HepG2 (cell line): ENCODE results near the gene ANKRD13D. TPM values are rescaled to one million over a fixed set of nuclear protein-coding genes. Genes with fewer than 3 reads are reported as not detected.

Experiments used
- CBFB ChIP-seq: sonication (generic); formaldehyde crosslinking; IDR thresholded peaks from 2 replicates; pipeline ENCODE4 v1.4.0; 2020; ENCODE audit warnings: missing genetic modification reagents
- HMGA1 ChIP-seq: sonication (generic); formaldehyde crosslinking; conservative IDR thresholded peaks from 2 replicates; pipeline ENCODE4 v1.4.0; 2020; ENCODE audit warnings: missing genetic modification reagents
- HNRNPL ChIP-seq: fragments of 200-400 bp; formaldehyde crosslinking; IDR thresholded peaks from 2 replicates; pipeline ENCODE4 v1.6.1; 2017; ENCODE audit warnings: mild to moderate bottlenecking, low read depth, low read length
- JUN ChIP-seq: sonication (generic); formaldehyde crosslinking; IDR thresholded peaks from 2 replicates; pipeline ENCODE4 v1.4.0; 2020; ENCODE audit warnings: mild to moderate bottlenecking, missing genetic modification reagents
- KAT7 ChIP-seq: IDR thresholded peaks from 2 replicates; pipeline ENCODE4 v1.6.1; 2018; ENCODE audit warnings: borderline replicate concordance, missing compliant biosample characterization
- RARG ChIP-seq: sonication (generic); formaldehyde crosslinking; IDR thresholded peaks from 2 replicates; pipeline ENCODE4 v1.4.0; 2020; ENCODE audit warnings: low read depth, mild to moderate bottlenecking, missing genetic modification reagents
- SP140L ChIP-seq: sonication (generic); formaldehyde crosslinking; IDR thresholded peaks from 2 replicates; pipeline ENCODE4 v1.4.0; 2020; ENCODE audit warnings: missing genetic modification reagents, borderline replicate concordance
- TEAD3 ChIP-seq: optimal IDR thresholded peaks from 2 replicates; pipeline ENCODE3; 2016; ENCODE audit warnings: borderline replicate concordance
- TP53 ChIP-seq: sonication (generic); formaldehyde crosslinking; conservative IDR thresholded peaks from 2 replicates; pipeline ENCODE4 v1.4.0; 2020; ENCODE audit warnings: missing genetic modification reagents
- YEATS2 ChIP-seq: sonication (generic); formaldehyde crosslinking; IDR thresholded peaks from 2 replicates; pipeline ENCODE4 v1.4.0; 2020; ENCODE audit warnings: missing genetic modification reagents, borderline replicate concordance
- ZFP62 ChIP-seq: sonication (generic); formaldehyde crosslinking; IDR thresholded peaks from 2 replicates; pipeline ENCODE4 v1.4.0; 2020; ENCODE audit warnings: missing genetic modification reagents
- ZNF570 ChIP-seq: sonication (generic); formaldehyde crosslinking; IDR thresholded peaks from 2 replicates; pipeline ENCODE4 v1.4.0; 2020; ENCODE audit warnings: mild to moderate bottlenecking, missing genetic modification reagents, borderline replicate concordance
- ZNF720 ChIP-seq: sonication (generic); formaldehyde crosslinking; IDR thresholded peaks from 2 replicates; pipeline ENCODE4 v1.4.0; 2020; ENCODE audit warnings: missing genetic modification reagents
- ZNF772 ChIP-seq: sonication (generic); formaldehyde crosslinking; IDR thresholded peaks from 2 replicates; pipeline ENCODE4 v1.5.0; 2020; ENCODE audit warnings: mild to moderate bottlenecking, missing genetic modification reagents
- ZNF775 ChIP-seq: sonication (generic); formaldehyde crosslinking; IDR thresholded peaks from 2 replicates; pipeline ENCODE4 v1.4.0; 2020; ENCODE audit warnings: missing genetic modification reagents, mild to moderate bottlenecking, moderate library complexity, borderline replicate concordance
- polyA plus RNA-seq, 8 experiments: library from polyadenylated mRNA; depleted of rRNA in 3 of 8; stranded (reverse) in 7 of 8; unstranded in 1 of 8; fragments of >200 nt; fragmentation: Illumina TruSeq in 4 of 8; extraction: Trizol in 4 of 8; gene quantifications; 2 replicates each; pipeline versions ENCODE4 v1.2.1 to v1.2.3, GENCODE V29; 2011 to 2016; ENCODE audit warnings: low read depth in 4 of 8, missing spikeins in 1 of 8, mixed read lengths in 1 of 8; ENCODE audit not compliant: insufficient read depth in 1 of 8
- total RNA-seq, 5 experiments: library from RNA; depleted of rRNA; stranded (reverse); fragments of >200 nt; fragmentation: Illumina TruSeq; extraction: Trizol; gene quantifications; 2 replicates each; pipeline ENCODE4 v1.2.3, GENCODE V29; 2016; ENCODE audit warnings: low read depth in 1 of 5
- TF ChIP-seq, protein P1 (sequence below): sonication (generic); formaldehyde crosslinking; conservative IDR thresholded peaks from 2 replicates; pipeline ENCODE4 v1.4.0; 2020; ENCODE audit warnings: mild to moderate bottlenecking, missing genetic modification reagents, moderate library complexity
- TF ChIP-seq, protein P2 (sequence below): sonication (generic); formaldehyde crosslinking; IDR thresholded peaks from 2 replicates; pipeline ENCODE4 v1.4.0; 2020; ENCODE audit warnings: mild to moderate bottlenecking, missing genetic modification reagents
- TF ChIP-seq, protein P3 (sequence below): sonication (generic); formaldehyde crosslinking; IDR thresholded peaks from 2 replicates; pipeline ENCODE4 v1.8.0; 2022; ENCODE audit warnings: low read depth, missing genetic modification reagents
- TF ChIP-seq, protein P4 (sequence below): sonication (generic); formaldehyde crosslinking; IDR thresholded peaks from 2 replicates; pipeline ENCODE4 v1.4.0; 2020; ENCODE audit warnings: low read depth, missing genetic modification reagents

The ANKRD13D gene
- total and polyA plus RNA-seq, 2 of the 13 experiments (the other 11 are each of a cell fraction or from before 2014, with no cell fraction given) = 18.6 to 27.3 TPM

DNA sequence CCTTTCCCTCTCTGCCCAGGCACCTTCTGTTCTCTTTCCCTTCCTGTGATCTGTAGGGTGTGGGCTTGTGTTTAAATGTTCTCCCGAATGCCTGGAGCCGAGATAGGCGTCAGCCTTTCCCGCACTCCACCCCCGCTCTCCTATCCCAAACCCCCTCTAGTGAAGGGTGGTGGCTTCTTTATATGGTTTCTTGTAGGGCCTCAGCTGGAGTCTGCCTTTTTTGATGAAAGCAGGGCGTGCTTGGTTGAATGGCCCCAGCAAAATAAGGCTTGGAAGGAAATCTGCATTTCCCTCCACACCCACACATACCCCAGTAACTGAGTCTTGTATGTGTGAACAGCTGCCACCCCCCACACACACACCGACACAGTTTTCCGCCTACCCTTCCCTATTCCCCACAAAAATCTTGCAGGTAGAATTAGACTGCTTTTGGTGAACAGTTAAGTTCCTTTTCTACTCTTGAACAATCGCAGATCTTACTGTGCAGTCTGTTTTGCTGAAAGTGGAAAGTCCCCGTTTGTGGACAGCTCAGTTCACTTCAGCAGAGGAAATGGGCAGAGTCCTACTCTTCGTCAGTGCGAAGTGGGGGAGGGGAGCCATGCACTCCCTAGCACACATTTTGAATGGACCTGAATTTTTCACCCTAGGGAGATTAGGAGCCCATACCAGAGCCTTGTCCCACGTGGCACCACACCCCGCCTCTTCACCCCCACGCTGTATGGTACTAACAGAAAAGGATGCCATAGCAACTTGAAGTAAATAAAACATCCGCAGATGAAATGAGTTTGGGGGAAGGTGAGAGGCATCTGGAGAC is 48.3 kb upstream of the ANKRD13D start (continued):
- TF ChIP-seq, protein P1, sequence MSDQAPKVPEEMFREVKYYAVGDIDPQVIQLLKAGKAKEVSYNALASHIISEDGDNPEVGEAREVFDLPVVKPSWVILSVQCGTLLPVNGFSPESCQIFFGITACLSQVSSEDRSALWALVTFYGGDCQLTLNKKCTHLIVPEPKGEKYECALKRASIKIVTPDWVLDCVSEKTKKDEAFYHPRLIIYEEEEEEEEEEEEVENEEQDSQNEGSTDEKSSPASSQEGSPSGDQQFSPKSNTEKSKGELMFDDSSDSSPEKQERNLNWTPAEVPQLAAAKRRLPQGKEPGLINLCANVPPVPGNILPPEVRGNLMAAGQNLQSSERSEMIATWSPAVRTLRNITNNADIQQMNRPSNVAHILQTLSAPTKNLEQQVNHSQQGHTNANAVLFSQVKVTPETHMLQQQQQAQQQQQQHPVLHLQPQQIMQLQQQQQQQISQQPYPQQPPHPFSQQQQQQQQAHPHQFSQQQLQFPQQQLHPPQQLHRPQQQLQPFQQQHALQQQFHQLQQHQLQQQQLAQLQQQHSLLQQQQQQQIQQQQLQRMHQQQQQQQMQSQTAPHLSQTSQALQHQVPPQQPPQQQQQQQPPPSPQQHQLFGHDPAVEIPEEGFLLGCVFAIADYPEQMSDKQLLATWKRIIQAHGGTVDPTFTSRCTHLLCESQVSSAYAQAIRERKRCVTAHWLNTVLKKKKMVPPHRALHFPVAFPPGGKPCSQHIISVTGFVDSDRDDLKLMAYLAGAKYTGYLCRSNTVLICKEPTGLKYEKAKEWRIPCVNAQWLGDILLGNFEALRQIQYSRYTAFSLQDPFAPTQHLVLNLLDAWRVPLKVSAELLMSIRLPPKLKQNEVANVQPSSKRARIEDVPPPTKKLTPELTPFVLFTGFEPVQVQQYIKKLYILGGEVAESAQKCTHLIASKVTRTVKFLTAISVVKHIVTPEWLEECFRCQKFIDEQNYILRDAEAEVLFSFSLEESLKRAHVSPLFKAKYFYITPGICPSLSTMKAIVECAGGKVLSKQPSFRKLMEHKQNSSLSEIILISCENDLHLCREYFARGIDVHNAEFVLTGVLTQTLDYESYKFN (CRISPR knock-in tag) = peak; percentile 61; the same call in 1 of the 2 replicates
- TF ChIP-seq, protein P2, sequence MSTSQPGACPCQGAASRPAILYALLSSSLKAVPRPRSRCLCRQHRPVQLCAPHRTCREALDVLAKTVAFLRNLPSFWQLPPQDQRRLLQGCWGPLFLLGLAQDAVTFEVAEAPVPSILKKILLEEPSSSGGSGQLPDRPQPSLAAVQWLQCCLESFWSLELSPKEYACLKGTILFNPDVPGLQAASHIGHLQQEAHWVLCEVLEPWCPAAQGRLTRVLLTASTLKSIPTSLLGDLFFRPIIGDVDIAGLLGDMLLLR (CRISPR knock-in tag) = no peak
- TF ChIP-seq ZNF775 (CRISPR knock-in tag) (no peak), ZNF772 (CRISPR knock-in tag) (0 out of 2 replicates have a peak, but pooled peaks have one; percentile 17), ZNF570 (CRISPR knock-in tag) (no peak), ZNF720 (CRISPR knock-in tag) (no peak), HNRNPL (no peak), TP53 (CRISPR knock-in tag) (no peak), JUN (CRISPR knock-in tag) (no peak), CBFB (no peak), KAT7 (no peak), YEATS2 (no peak), SP140L (CRISPR knock-in tag) (no peak), ZFP62 (CRISPR knock-in tag) (no peak), HMGA1 (no peak), TEAD3 (no peak), RARG (CRISPR knock-in tag) (no peak)
- TF ChIP-seq, protein P3, sequence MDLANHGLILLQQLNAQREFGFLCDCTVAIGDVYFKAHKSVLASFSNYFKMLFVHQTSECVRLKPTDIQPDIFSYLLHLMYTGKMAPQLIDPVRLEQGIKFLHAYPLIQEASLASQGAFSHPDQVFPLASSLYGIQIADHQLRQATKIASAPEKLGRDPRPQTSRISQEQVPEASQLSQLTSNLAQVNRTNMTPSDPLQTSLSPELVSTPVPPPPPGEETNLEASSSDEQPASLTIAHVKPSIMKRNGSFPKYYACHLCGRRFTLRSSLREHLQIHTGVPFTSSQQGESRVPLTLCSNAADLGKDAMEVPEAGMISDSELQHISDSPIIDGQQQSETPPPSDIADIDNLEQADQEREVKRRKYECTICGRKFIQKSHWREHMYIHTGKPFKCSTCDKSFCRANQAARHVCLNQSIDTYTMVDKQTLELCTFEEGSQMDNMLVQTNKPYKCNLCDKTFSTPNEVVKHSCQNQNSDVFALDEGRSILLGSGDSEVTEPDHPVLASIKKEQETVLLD = no peak
- TF ChIP-seq, protein P4, sequence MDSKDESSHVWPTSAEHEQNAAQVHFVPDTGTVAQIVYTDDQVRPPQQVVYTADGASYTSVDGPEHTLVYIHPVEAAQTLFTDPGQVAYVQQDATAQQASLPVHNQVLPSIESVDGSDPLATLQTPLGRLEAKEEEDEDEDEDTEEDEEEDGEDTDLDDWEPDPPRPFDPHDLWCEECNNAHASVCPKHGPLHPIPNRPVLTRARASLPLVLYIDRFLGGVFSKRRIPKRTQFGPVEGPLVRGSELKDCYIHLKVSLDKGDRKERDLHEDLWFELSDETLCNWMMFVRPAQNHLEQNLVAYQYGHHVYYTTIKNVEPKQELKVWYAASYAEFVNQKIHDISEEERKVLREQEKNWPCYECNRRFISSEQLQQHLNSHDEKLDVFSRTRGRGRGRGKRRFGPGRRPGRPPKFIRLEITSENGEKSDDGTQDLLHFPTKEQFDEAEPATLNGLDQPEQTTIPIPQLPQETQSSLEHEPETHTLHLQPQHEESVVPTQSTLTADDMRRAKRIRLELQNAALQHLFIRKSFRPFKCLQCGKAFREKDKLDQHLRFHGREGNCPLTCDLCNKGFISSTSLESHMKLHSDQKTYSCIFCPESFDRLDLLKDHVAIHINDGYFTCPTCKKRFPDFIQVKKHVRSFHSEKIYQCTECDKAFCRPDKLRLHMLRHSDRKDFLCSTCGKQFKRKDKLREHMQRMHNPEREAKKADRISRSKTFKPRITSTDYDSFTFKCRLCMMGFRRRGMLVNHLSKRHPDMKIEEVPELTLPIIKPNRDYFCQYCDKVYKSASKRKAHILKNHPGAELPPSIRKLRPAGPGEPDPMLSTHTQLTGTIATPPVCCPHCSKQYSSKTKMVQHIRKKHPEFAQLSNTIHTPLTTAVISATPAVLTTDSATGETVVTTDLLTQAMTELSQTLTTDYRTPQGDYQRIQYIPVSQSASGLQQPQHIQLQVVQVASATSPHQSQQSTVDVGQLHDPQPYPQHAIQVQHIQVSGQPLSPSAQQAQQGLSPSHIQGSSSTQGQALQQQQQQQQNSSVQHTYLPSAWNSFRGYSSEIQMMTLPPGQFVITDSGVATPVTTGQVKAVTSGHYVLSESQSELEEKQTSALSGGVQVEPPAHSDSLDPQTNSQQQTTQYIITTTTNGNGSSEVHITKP (CRISPR knock-in tag) = no peak; the same call in 1 of the 2 replicates
